ENCODE results near the gene ULK4.

DNA sequence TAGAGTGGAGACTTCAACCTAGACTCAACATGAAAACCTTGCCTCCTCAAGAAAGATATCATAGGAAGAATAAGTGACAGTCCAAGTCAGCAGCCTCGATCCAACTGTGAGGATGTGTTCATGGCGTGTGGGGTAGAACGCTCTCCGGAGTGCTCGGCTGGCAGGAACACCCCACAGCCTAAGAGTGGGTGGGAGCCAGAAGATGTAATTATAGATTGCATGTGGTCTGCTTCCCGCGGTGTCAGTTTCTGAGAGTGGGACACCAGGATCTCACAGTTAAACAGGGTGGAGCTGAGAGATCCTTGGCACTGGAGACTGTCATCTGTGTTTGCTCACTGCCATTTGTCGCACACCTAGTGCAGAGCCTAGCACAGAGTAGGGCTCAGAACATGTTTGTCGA is 604.6 kb downstream of the ULK4 start:
- no peak for TF ChIP-seq RFX5 (IDR thresholded peaks at IDR 0.05; ENCODE audit: borderline replicate concordance, low read depth, low read length)
- no peak for TF ChIP-seq TAF1 (IDR thresholded peaks at IDR 0.05; ENCODE audit: low read depth, low read length)
- TF ChIP-seq, protein P1, sequence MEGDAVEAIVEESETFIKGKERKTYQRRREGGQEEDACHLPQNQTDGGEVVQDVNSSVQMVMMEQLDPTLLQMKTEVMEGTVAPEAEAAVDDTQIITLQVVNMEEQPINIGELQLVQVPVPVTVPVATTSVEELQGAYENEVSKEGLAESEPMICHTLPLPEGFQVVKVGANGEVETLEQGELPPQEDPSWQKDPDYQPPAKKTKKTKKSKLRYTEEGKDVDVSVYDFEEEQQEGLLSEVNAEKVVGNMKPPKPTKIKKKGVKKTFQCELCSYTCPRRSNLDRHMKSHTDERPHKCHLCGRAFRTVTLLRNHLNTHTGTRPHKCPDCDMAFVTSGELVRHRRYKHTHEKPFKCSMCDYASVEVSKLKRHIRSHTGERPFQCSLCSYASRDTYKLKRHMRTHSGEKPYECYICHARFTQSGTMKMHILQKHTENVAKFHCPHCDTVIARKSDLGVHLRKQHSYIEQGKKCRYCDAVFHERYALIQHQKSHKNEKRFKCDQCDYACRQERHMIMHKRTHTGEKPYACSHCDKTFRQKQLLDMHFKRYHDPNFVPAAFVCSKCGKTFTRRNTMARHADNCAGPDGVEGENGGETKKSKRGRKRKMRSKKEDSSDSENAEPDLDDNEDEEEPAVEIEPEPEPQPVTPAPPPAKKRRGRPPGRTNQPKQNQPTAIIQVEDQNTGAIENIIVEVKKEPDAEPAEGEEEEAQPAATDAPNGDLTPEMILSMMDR (IDR thresholded peaks at IDR 0.05; ENCODE audit: control extremely low read depth in 1 of 3, insufficient read depth in 1 of 3, low read depth in 1 of 3, low read length in 3 of 3) = no peak

Data from H1 (cell line).